ENCODE results near the gene RASSF3.

- TF ChIP-seq EP300 (IDR thresholded peaks at IDR 0.05) = no peak
- TF ChIP-seq, protein P1, sequence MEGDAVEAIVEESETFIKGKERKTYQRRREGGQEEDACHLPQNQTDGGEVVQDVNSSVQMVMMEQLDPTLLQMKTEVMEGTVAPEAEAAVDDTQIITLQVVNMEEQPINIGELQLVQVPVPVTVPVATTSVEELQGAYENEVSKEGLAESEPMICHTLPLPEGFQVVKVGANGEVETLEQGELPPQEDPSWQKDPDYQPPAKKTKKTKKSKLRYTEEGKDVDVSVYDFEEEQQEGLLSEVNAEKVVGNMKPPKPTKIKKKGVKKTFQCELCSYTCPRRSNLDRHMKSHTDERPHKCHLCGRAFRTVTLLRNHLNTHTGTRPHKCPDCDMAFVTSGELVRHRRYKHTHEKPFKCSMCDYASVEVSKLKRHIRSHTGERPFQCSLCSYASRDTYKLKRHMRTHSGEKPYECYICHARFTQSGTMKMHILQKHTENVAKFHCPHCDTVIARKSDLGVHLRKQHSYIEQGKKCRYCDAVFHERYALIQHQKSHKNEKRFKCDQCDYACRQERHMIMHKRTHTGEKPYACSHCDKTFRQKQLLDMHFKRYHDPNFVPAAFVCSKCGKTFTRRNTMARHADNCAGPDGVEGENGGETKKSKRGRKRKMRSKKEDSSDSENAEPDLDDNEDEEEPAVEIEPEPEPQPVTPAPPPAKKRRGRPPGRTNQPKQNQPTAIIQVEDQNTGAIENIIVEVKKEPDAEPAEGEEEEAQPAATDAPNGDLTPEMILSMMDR (IDR thresholded peaks at IDR 0.05) = no peak
- no peak for TF ChIP-seq POLR2A (IDR thresholded peaks at IDR 0.05)
These were observed 71.1 kb downstream of the RASSF3 start for GRCh38 chr12:64681200-64682052.
